ENCODE data around the gene RELA.

The RELA gene

GRCh38 chr11:65651339-65651588, 11.5 kb downstream of the RELA start:
- H3K27me3 ChIP-seq (ENCODE audit: control insufficient read depth in 1 of 2, insufficient read depth in 1 of 2, low read length in 2 of 2) = no peaks in the 10 kb centered on the region
- no peak overlapping the region for H3K4me2 ChIP-seq (ENCODE audit: low read length, poor library complexity, severe bottlenecking)
- peaks cover 19% of the 10 kb centered on the region for H3K4me1 ChIP-seq (ENCODE audit: control insufficient read depth, insufficient read depth, low read depth, low read length)
- H4K91ac ChIP-seq (ENCODE audit: low read length) = peak overlapping the region; percentile 12
- WGBS = 100% methylated on average over 3 of the region's 3 CpGs
- H2BK12ac ChIP-seq (ENCODE audit: low read length in 2 of 2) = no peak overlapping the region
- peaks cover 10% of the 10 kb centered on the region for H3K79me1 ChIP-seq (replicated peaks; ENCODE audit: low read length, poor library complexity, severe bottlenecking)
- no peak overlapping the region for H3K23ac ChIP-seq (ENCODE audit: low read length in 2 of 2)
- H3K27ac ChIP-seq (ENCODE audit: low read length, poor library complexity, severe bottlenecking) = no peak overlapping the region
- no peak overlapping the region for H2BK15ac ChIP-seq (ENCODE audit: low read depth, poor library complexity, severe bottlenecking)
- H2AFZ ChIP-seq (ENCODE audit: low read depth, low read length) = no peak overlapping the region
- H2BK5ac ChIP-seq (ENCODE audit: low read depth, low read length, poor library complexity, severe bottlenecking) = no peak overlapping the region
- no peaks in the 10 kb centered on the region for H3K9me3 ChIP-seq (ENCODE audit: control insufficient read depth, low read length)
- DNase-seq = no peak
- H3K14ac ChIP-seq (ENCODE audit: low read length in 2 of 2) = no peak overlapping the region
- peak overlapping the region; percentile 94 for H3K9ac ChIP-seq (ENCODE audit: low read length)
- no peak overlapping the region for H3K18ac ChIP-seq (ENCODE audit: low read depth in 1 of 2, low read length in 2 of 2)
- peaks cover 50 to 76% of the 10 kb centered on the region in 2 experiments for H3K36me3 ChIP-seq (ENCODE audit: control insufficient read depth in 1 of 2, insufficient read depth in 2 of 2, low read depth in 1 of 2, low read length in 2 of 2)
- H3K4ac ChIP-seq (ENCODE audit: low read depth in 1 of 2, low read length in 2 of 2) = no peak overlapping the region
- H2AK5ac ChIP-seq (ENCODE audit: low read length, severe bottlenecking) = no peak overlapping the region
- H4K8ac ChIP-seq (ENCODE audit: low read length) = no peak overlapping the region
- H3K4me3 ChIP-seq (ENCODE audit: insufficient read depth in 1 of 2, low read depth in 1 of 2, low read length in 2 of 2) = no peak overlapping the region
- no peak overlapping the region for H2BK120ac ChIP-seq (ENCODE audit: low read depth, low read length)

GRCh38 chr11:65650547-65651338, 12.0 kb downstream of the RELA start:
- H3K4ac ChIP-seq (ENCODE audit: low read depth in 1 of 2, low read length in 2 of 2) = no peak overlapping the region
- no peaks in the 10 kb centered on the region for H3K9me3 ChIP-seq (ENCODE audit: control insufficient read depth, low read length)
- H2BK15ac ChIP-seq (ENCODE audit: low read depth, poor library complexity, severe bottlenecking) = no peak overlapping the region
- DNase-seq = no peak
- no peak overlapping the region for H3K23ac ChIP-seq (ENCODE audit: low read length in 2 of 2)
- H2BK120ac ChIP-seq (ENCODE audit: low read depth, low read length) = no peak overlapping the region
- H3K14ac ChIP-seq (ENCODE audit: low read length in 2 of 2) = no peak overlapping the region
- H3K4me3 ChIP-seq (ENCODE audit: insufficient read depth in 1 of 2, low read depth in 1 of 2, low read length in 2 of 2) = no peak overlapping the region
- H4K91ac ChIP-seq (ENCODE audit: low read length) = no peak overlapping the region
- peaks cover 12% of the 10 kb centered on the region for H3K79me1 ChIP-seq (replicated peaks; ENCODE audit: low read length, poor library complexity, severe bottlenecking)
- no peak overlapping the region for H4K8ac ChIP-seq (ENCODE audit: low read length)
- 89% methylated on average over 18 of the region's 20 CpGs for WGBS
- H3K18ac ChIP-seq (ENCODE audit: low read depth in 1 of 2, low read length in 2 of 2) = no peak overlapping the region
- H3K36me3 ChIP-seq (ENCODE audit: control insufficient read depth in 1 of 2, insufficient read depth in 2 of 2, low read depth in 1 of 2, low read length in 2 of 2) = peaks cover 48 to 76% of the 10 kb centered on the region in 2 experiments
- no peak overlapping the region for H3K9ac ChIP-seq (ENCODE audit: low read length)
- H3K4me1 ChIP-seq (ENCODE audit: control insufficient read depth, insufficient read depth, low read depth, low read length) = peaks cover 24% of the 10 kb centered on the region
- no peak overlapping the region for H3K4me2 ChIP-seq (ENCODE audit: low read length, poor library complexity, severe bottlenecking)
- H2BK12ac ChIP-seq (ENCODE audit: low read length in 2 of 2) = no peak overlapping the region
- no peak overlapping the region for H2BK5ac ChIP-seq (ENCODE audit: low read depth, low read length, poor library complexity, severe bottlenecking)
- H2AFZ ChIP-seq (ENCODE audit: low read depth, low read length) = no peak overlapping the region
- H2AK5ac ChIP-seq (ENCODE audit: low read length, severe bottlenecking) = no peak overlapping the region
- H3K27me3 ChIP-seq (ENCODE audit: control insufficient read depth in 1 of 2, insufficient read depth in 1 of 2, low read length in 2 of 2) = no peaks in the 10 kb centered on the region
- no peak overlapping the region for H3K27ac ChIP-seq (ENCODE audit: low read length, poor library complexity, severe bottlenecking)

DNA sequence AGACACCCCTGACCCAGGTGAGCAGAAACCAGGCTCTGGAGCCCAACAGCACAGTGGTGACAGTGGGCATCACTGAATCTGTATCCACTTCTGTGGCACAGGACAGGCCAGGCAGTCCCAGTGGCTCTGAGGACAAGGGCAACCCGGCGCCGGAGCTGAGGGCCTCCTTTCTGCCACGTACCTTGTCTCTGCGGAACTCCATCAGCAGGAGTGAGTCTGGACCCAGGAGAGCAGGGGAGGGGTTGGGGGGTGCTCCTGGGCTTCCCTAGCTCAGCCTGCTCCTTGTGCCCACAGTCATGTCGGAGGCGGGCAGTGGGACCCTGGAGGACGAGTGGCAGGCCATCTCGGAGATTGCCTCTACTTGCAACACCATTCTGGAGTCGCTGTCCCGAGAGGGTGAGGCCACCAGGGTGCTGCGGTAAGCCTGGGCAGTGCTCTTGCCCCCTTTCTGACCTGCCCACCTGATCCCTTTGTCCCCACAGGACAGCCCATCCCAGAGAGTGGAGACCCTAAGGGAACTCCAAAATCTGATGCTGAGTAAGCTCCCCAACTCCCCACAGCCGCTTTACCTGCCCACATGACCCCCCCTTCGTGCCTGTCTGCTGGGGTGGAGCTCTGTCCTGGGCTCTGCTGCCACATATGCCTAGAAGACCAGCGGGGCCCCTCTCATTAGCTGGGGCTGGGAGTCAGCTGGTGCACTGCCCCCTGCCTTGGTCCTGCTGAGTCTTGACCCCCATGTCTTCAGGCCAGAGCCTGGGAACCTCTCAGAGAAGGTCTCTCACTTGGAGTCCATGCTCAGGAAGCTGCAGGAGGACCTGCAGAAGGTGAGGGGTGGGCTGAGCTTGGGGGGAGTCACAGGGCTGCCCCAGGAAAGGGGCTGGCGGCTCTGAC, 12.8 kb downstream of the RELA start:
- peak overlapping the region in 1 of 2 experiments; percentile 48 for H3K4ac ChIP-seq (ENCODE audit: low read depth in 1 of 2, low read length in 2 of 2)
- no peak overlapping the region for H2AFZ ChIP-seq (ENCODE audit: low read depth, low read length)
- 95% methylated on average over 16 of the region's 16 CpGs for WGBS
- no peak overlapping the region for H3K23ac ChIP-seq (ENCODE audit: low read length in 2 of 2)
- no peak overlapping the region for H3K4me3 ChIP-seq (ENCODE audit: insufficient read depth in 1 of 2, low read depth in 1 of 2, low read length in 2 of 2)
- peaks cover 33% of the 10 kb centered on the region for H3K4me1 ChIP-seq (ENCODE audit: control insufficient read depth, insufficient read depth, low read depth, low read length)
- H2BK12ac ChIP-seq (ENCODE audit: low read length in 2 of 2) = no peak overlapping the region
- H4K8ac ChIP-seq (ENCODE audit: low read length) = no peak overlapping the region
- H4K91ac ChIP-seq (ENCODE audit: low read length) = peak overlapping the region; percentile 47
- H3K14ac ChIP-seq (ENCODE audit: low read length in 2 of 2) = no peak overlapping the region
- no peak overlapping the region for H3K9ac ChIP-seq (ENCODE audit: low read length)
- peaks cover 10% of the 10 kb centered on the region for H3K79me1 ChIP-seq (replicated peaks; ENCODE audit: low read length, poor library complexity, severe bottlenecking)
- no peak overlapping the region for H2AK5ac ChIP-seq (ENCODE audit: low read length, severe bottlenecking)
- H2BK15ac ChIP-seq (ENCODE audit: low read depth, poor library complexity, severe bottlenecking) = peak overlapping the region; percentile 30
- no peak overlapping the region for H2BK120ac ChIP-seq (ENCODE audit: low read depth, low read length)
- no peak overlapping the region for H2BK5ac ChIP-seq (ENCODE audit: low read depth, low read length, poor library complexity, severe bottlenecking)
- H3K9me3 ChIP-seq (ENCODE audit: control insufficient read depth, low read length) = no peaks in the 10 kb centered on the region
- H3K27ac ChIP-seq (ENCODE audit: low read length, poor library complexity, severe bottlenecking) = no peak overlapping the region
- H3K4me2 ChIP-seq (ENCODE audit: low read length, poor library complexity, severe bottlenecking) = no peak overlapping the region
- H3K36me3 ChIP-seq (ENCODE audit: control insufficient read depth in 1 of 2, insufficient read depth in 2 of 2, low read depth in 1 of 2, low read length in 2 of 2) = peaks cover 47 to 76% of the 10 kb centered on the region in 2 experiments
- H3K18ac ChIP-seq (ENCODE audit: low read depth in 1 of 2, low read length in 2 of 2) = no peak overlapping the region
- no peaks in the 10 kb centered on the region for H3K27me3 ChIP-seq (ENCODE audit: control insufficient read depth in 1 of 2, insufficient read depth in 1 of 2, low read length in 2 of 2)
- no peak for DNase-seq

DNA sequence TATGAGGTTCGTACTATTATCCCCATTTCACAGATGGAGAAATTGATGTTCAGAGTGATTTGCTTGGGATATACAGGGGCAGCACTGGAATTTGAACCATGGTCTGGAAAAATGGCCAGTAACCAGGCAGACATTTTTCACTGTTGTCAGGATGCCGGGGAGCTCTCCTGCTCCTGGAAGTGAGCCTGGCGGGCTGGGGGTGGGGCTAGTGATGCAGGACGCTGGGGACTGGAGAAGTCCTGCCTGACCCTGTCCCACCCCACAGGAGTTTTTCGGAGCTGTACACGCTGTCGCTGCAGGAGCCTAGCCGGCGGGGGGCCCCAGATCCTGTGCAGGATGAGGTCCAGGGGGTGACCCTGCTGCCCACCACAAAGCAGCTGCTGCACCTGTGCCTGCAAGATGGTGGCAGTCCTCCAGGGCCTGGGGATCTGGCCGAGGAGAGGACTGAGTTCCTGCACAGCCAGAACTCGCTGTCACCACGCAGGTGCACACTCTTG, 13.7 kb downstream of the RELA start:
- Histone ChIP-seq H3K9ac (ENCODE audit: low read length) (no peak overlapping the region), H3K9me3 (ENCODE audit: control insufficient read depth, low read length) (no peaks in the 10 kb centered on the region)

More for the DNA sequence above, 13.7 kb downstream of the RELA start:
- H3K4me1 ChIP-seq (ENCODE audit: control insufficient read depth, insufficient read depth, low read depth, low read length) = peaks cover 41% of the 10 kb centered on the region
- WGBS = 92% methylated on average over 12 of the region's 12 CpGs
- no peak for DNase-seq
- H3K23ac ChIP-seq (ENCODE audit: low read length in 2 of 2) = no peak overlapping the region
- H3K18ac ChIP-seq (ENCODE audit: low read depth in 1 of 2, low read length in 2 of 2) = no peak overlapping the region
- peaks cover 10% of the 10 kb centered on the region for H3K79me1 ChIP-seq (replicated peaks; ENCODE audit: low read length, poor library complexity, severe bottlenecking)
- H3K14ac ChIP-seq (ENCODE audit: low read length in 2 of 2) = no peak overlapping the region
- H2BK120ac ChIP-seq (ENCODE audit: low read depth, low read length) = no peak overlapping the region
- no peak overlapping the region for H3K4me2 ChIP-seq (ENCODE audit: low read length, poor library complexity, severe bottlenecking)
- H4K91ac ChIP-seq (ENCODE audit: low read length) = peak overlapping the region; percentile 47
- no peak overlapping the region for H3K4me3 ChIP-seq (ENCODE audit: insufficient read depth in 1 of 2, low read depth in 1 of 2, low read length in 2 of 2)
- H4K8ac ChIP-seq (ENCODE audit: low read length) = no peak overlapping the region
- peaks cover 43 to 72% of the 10 kb centered on the region in 2 experiments for H3K36me3 ChIP-seq (ENCODE audit: control insufficient read depth in 1 of 2, insufficient read depth in 2 of 2, low read depth in 1 of 2, low read length in 2 of 2)
- no peaks in the 10 kb centered on the region for H3K27me3 ChIP-seq (ENCODE audit: control insufficient read depth in 1 of 2, insufficient read depth in 1 of 2, low read length in 2 of 2)
- H3K27ac ChIP-seq (ENCODE audit: low read length, poor library complexity, severe bottlenecking) = no peak overlapping the region
- no peak overlapping the region for H2AFZ ChIP-seq (ENCODE audit: low read depth, low read length)
- H2BK12ac ChIP-seq (ENCODE audit: low read length in 2 of 2) = no peak overlapping the region
- no peak overlapping the region for H3K4ac ChIP-seq (ENCODE audit: low read depth in 1 of 2, low read length in 2 of 2)
- no peak overlapping the region for H2BK15ac ChIP-seq (ENCODE audit: low read depth, poor library complexity, severe bottlenecking)
- no peak overlapping the region for H2BK5ac ChIP-seq (ENCODE audit: low read depth, low read length, poor library complexity, severe bottlenecking)
- no peak overlapping the region for H2AK5ac ChIP-seq (ENCODE audit: low read length, severe bottlenecking)
